ENCODE results near the gene ABTB1. TPM values are rescaled to one million over a fixed set of nuclear protein-coding genes. Genes with fewer than 3 reads are reported as not detected.

Gene ABTB1
- polyA plus RNA-seq, 1 of the 3 experiments (the other 2 are of a cell fraction), result 30.8 TPM

DNA sequence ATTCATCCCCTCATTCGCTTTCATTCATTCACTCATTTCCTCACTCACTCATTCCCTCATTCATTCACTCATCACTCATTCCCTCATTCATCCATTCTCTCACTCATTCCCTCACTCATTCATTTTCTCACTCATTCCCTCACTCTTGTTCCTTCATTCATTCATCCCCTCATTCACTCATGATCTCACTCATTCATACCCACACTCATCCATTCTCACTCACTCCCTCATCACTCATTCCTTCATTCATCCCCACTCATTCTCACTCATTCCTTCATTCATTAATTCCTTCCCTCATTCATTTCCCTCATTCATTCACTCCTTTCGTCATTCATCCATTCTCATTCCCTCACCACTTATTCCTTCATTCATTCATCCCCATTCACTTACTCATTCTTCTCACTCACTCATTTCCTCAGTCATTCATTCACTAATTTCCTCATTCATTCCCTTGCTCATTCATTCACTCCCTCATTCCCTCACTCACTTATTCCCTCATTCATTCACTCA is 14.5 kb downstream of the ABTB1 start (continued):
- TF ChIP-seq, protein P1, sequence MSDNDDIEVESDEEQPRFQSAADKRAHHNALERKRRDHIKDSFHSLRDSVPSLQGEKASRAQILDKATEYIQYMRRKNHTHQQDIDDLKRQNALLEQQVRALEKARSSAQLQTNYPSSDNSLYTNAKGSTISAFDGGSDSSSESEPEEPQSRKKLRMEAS (IDR thresholded peaks at IDR 0.05; ENCODE audit: low read depth), result no peak

GRCh38 chr3:127688022-127688415 is 15.3 kb downstream of the ABTB1 start:
- no peak for TF ChIP-seq ELF1 (IDR thresholded peaks at IDR 0.05)
- TF ChIP-seq FOXM1 (IDR thresholded peaks at IDR 0.05; ENCODE audit: low read depth), result no peak
- TF ChIP-seq CTCF (IDR thresholded peaks at IDR 0.05), result no peak
- no peak for TF ChIP-seq GABPA (IDR thresholded peaks at IDR 0.05; ENCODE audit: low read depth)
- DNase-seq, result no peak
- Histone ChIP-seq H3K4me2 (no peak overlapping the region), H3K36me3 (replicated peaks in 1 of 2; ENCODE audit: control insufficient read depth in 1 of 2, insufficient read depth in 2 of 2, low read length in 1 of 2) (no peaks in the 10 kb centered on the region), H3K9me3 (no peaks in the 10 kb centered on the region), H2AFZ (ENCODE audit: low read depth) (no peak overlapping the region), H4K20me1 (ENCODE audit: insufficient read depth) (no peaks in the 10 kb centered on the region), H3K27ac (ENCODE audit: low read depth in 2 of 2, low read length in 1 of 2) (peak overlapping the region in 1 of 2 experiments; percentile 60; a peak in 1 of 4 replicates), H3K79me2 (ENCODE audit: insufficient read depth) (no peaks in the 10 kb centered on the region), H3F3A (replicated peaks; ENCODE audit: insufficient read depth) (peaks cover 8% of the 10 kb centered on the region), H3K9me2 (no peaks in the 10 kb centered on the region), H3K4me3 (ENCODE audit: low read depth in 2 of 2, low read length in 1 of 2) (no peak overlapping the region), H3K4me1 (ENCODE audit: control insufficient read depth in 1 of 2, insufficient read depth in 2 of 2, low read depth in 1 of 2, low read length in 1 of 2) (peaks cover 15 to 41% of the 10 kb centered on the region in 2 experiments; a peak in 3 of 4 replicates), H3K27me3 (ENCODE audit: insufficient read depth) (no peaks in the 10 kb centered on the region), H3K9ac (no peak overlapping the region)
- 59% methylated on average over 2 of the region's 2 CpGs for WGBS (ENCODE audit: low lambda C conversion rate)
- ChIA-PET CTCF (interaction anchor here (1.3 to 5.1 kb wide), 2 partner anchors 97 to 283 kb away, joined by 4 to 29 read pairs; partner anchors contain the start of gene TPRA1), POLR2A (no interaction called here)

GRCh38 chr3:127688416-127689265 is 15.9 kb downstream of the ABTB1 start:
- ChIA-PET CTCF (interaction anchor here (0.6 to 9.2 kb wide), 10 partner anchors 30 to 445 kb away, joined by 3 to 141 read pairs (median 10); partner anchors contain the start of genes MGLL and TPRA1), POLR2A (interaction anchor here (1.1 kb wide), 1 partner anchor 10 kb away, joined by 5 read pairs; no protein-coding TSS in a partner anchor)
- Histone ChIP-seq H3K9me2 (no peaks in the 10 kb centered on the region), H3K79me2 (ENCODE audit: insufficient read depth) (no peaks in the 10 kb centered on the region), H3K4me1 (ENCODE audit: control insufficient read depth in 1 of 2, insufficient read depth in 2 of 2, low read depth in 1 of 2, low read length in 1 of 2) (peaks cover 15 to 41% of the 10 kb centered on the region in 2 experiments; a peak in 3 of 4 replicates), H3K27ac (ENCODE audit: low read depth in 2 of 2, low read length in 1 of 2) (peak overlapping the region in 1 of 2 experiments; percentile 60; a peak in 2 of 4 replicates), H2AFZ (ENCODE audit: low read depth) (no peak overlapping the region), H3K27me3 (ENCODE audit: insufficient read depth) (no peaks in the 10 kb centered on the region), H3K36me3 (replicated peaks in 1 of 2; ENCODE audit: control insufficient read depth in 1 of 2, insufficient read depth in 2 of 2, low read length in 1 of 2) (no peaks in the 10 kb centered on the region), H3F3A (replicated peaks; ENCODE audit: insufficient read depth) (peaks cover 8% of the 10 kb centered on the region), H3K4me3 (ENCODE audit: low read depth in 2 of 2, low read length in 1 of 2) (no peak overlapping the region), H3K9me3 (no peaks in the 10 kb centered on the region), H3K4me2 (no peak overlapping the region), H3K9ac (no peak overlapping the region), H4K20me1 (ENCODE audit: insufficient read depth) (no peaks in the 10 kb centered on the region)
- TF ChIP-seq NFIC (IDR thresholded peaks at IDR 0.05; ENCODE audit: borderline replicate concordance) (peak; percentile 27; the same call in 1 of the 2 replicates), POLR2AphosphoS5 (IDR thresholded peaks at IDR 0.05; ENCODE audit: low read depth, low read length) (no peak), TCF12 (IDR thresholded peaks at IDR 0.05) (no peak; the same call in 1 of the 2 replicates), RFX5 (IDR thresholded peaks at IDR 0.05; ENCODE audit: low read length) (no peak), SIN3A (IDR thresholded peaks at IDR 0.05; ENCODE audit: borderline replicate concordance, low read depth, low read length) (no peak), MXI1 (IDR thresholded peaks at IDR 0.05; ENCODE audit: low read depth, low read length) (0 out of 2 replicates have a peak, but pooled peaks have one; percentile 25), PBX3 (IDR thresholded peaks at IDR 0.05) (no peak), RAD21 (IDR thresholded peaks at IDR 0.05; ENCODE audit: low read length) (no peak)
- WGBS (ENCODE audit: low lambda C conversion rate), result 77% methylated on average over 18 of the region's 20 CpGs
- DNase-seq, result no peak
